GM12878 (cell line): ENCODE measurements around the gene DQX1. TPM values are rescaled to one million over a fixed set of nuclear protein-coding genes. Genes with fewer than 3 reads are reported as not detected.

ENCODE experiments used
- ASH2L ChIP-seq: fragments of 300-600, 200-600 bp; sonication (generic); IDR thresholded peaks from 2 replicates; pipeline ENCODE4 v1.6.1; 2017; ENCODE audit warnings: low read depth, mild to moderate bottlenecking, borderline replicate concordance
- BCL11A ChIP-seq: IDR thresholded peaks from 2 replicates; pipeline ENCODE4 v1.6.1; 2011; ENCODE audit warnings: low read depth, low read length
- CEBPB ChIP-seq, 2 experiments: fragments of 150-350 bp in 1 of 2; IDR thresholded peaks; 2 replicates each; pipeline ENCODE4 v1.6.1; 2012 to 2014; ENCODE audit warnings: low read depth in 2 of 2, low read length in 2 of 2, borderline replicate concordance in 1 of 2, inconsistent platforms in 1 of 2
- CHD2 ChIP-seq: IDR thresholded peaks from 2 replicates; pipeline ENCODE4 v1.6.1; 2011; ENCODE audit warnings: low read depth, low read length, improper control_type of control experiment, borderline replicate concordance
- ETV6 ChIP-seq, 2 experiments: fragments of 450-650 bp in 1 of 2; IDR thresholded peaks in 1 of 2; conservative IDR thresholded peaks in 1 of 2; 2 replicates each; pipeline ENCODE4 v1.6.1; 2014; ENCODE audit warnings: antibody characterized with exemption in 1 of 2, borderline replicate concordance in 1 of 2, low read depth in 1 of 2, mild to moderate bottlenecking in 1 of 2, moderate library complexity in 1 of 2
- GABPA ChIP-seq: IDR thresholded peaks from 2 replicates; pipeline ENCODE4 v1.6.1; 2014; ENCODE audit warnings: antibody characterized with exemption, low read depth, mild to moderate bottlenecking, inconsistent platforms
- GATAD2B ChIP-seq: fragments of 450-650 bp; conservative IDR thresholded peaks from 2 replicates; pipeline ENCODE4 v1.6.1; 2017; ENCODE audit warnings: low read depth, mild to moderate bottlenecking, moderate library complexity
- MEF2B ChIP-seq: fragments of 450-650 bp; IDR thresholded peaks from 2 replicates; pipeline ENCODE4 v1.6.1; 2018; ENCODE audit warnings: mild to moderate bottlenecking, moderate library complexity; ENCODE audit not compliant: partially characterized antibody, poor library complexity, severe bottlenecking
- MLLT1 ChIP-seq: fragments of 450-650 bp; IDR thresholded peaks from 2 replicates; pipeline ENCODE4 v1.6.1; 2016; ENCODE audit warnings: mild to moderate bottlenecking
- NFYB ChIP-seq: IDR thresholded peaks from 2 replicates; pipeline ENCODE4 v1.6.1; 2011; ENCODE audit warnings: low read depth, mild to moderate bottlenecking, low read length, improper control_type of control experiment, moderate library complexity; ENCODE audit not compliant: insufficient read depth
- PAX8 ChIP-seq: fragments of 450-650 bp; IDR thresholded peaks from 2 replicates; pipeline ENCODE4 v1.6.1; 2017; ENCODE audit warnings: mild to moderate bottlenecking, moderate library complexity
- SMAD5 ChIP-seq: IDR thresholded peaks from 2 replicates; pipeline ENCODE4 v1.6.1; 2016; ENCODE audit warnings: antibody characterized with exemption, low read depth
- SREBF1 ChIP-seq: IDR thresholded peaks from 2 replicates; pipeline ENCODE4 v1.6.1; 2012; ENCODE audit warnings: mild to moderate bottlenecking, low read length
- TBL1XR1 ChIP-seq: IDR thresholded peaks from 2 replicates; pipeline ENCODE4 v1.6.1; 2012; ENCODE audit warnings: low read depth, low read length, improper control_type of control experiment
- ZBED1 ChIP-seq: IDR thresholded peaks from 2 replicates; pipeline ENCODE4 v1.6.1; 2016; ENCODE audit warnings: borderline replicate concordance
- ZNF687 ChIP-seq: fragments of 450-650 bp; IDR thresholded peaks from 2 replicates; pipeline ENCODE4 v1.6.1; 2017; ENCODE audit warnings: mild to moderate bottlenecking, moderate library complexity
- polyA plus RNA-seq, 11 experiments: library from polyadenylated mRNA; depleted of rRNA in 4 of 11; unstranded in 6 of 11; stranded (reverse) in 5 of 11; fragments of >200 nt; fragmentation: Nextera tagmentation in 4 of 11; fragmentation: Illumina TruSeq in 1 of 11; extraction: Ambion mirVana in 4 of 11; extraction: Trizol in 1 of 11; gene quantifications; 1 replicate in 1 of 11; 2 replicates in 10 of 11; pipeline versions ENCODE4 v1.2.1 to v1.2.3, GENCODE V29; 2011 to 2016; ENCODE audit warnings: inconsistent platforms in 2 of 11, missing spikeins in 2 of 11, low read depth in 1 of 11
- total RNA-seq, 4 experiments: library from RNA; depleted of rRNA in 3 of 4; stranded (reverse); fragments of >200 nt in 3 of 4; fragmentation: Illumina TruSeq in 1 of 4; extraction: Trizol in 1 of 4; gene quantifications; 2 replicates each; pipeline versions ENCODE4 v1.2.1 to v1.2.3, GENCODE V29; 2013 to 2021
- TF ChIP-seq, protein P1 (sequence below): fragments of 450-650 bp; IDR thresholded peaks from 2 replicates; pipeline ENCODE4 v1.6.1; 2017; ENCODE audit warnings: mild to moderate bottlenecking, low read depth, inconsistent platforms; ENCODE audit not compliant: poor library complexity, severe bottlenecking
- TF ChIP-seq, protein P2 (sequence below): fragments of 450-650 bp; IDR thresholded peaks from 2 replicates; pipeline ENCODE4 v1.6.1; 2017; ENCODE audit warnings: antibody characterized with exemption, mild to moderate bottlenecking, moderate library complexity

Gene DQX1
- total and polyA plus RNA-seq, 10 of the 15 experiments (the other 5 are each of a cell fraction or from before 2014, with no cell fraction given), result 0.34 to 2.1 (median 0.86) TPM

GRCh38 chr2:74507145-74507925 is 18.7 kb downstream of the DQX1 start, which contains the start of gene PCGF1 (continued):
- peak; percentile 55; the same call in 1 of the 2 replicates for TF ChIP-seq NFYB
- peak; percentile 98 for TF ChIP-seq MEF2B
- no peak for TF ChIP-seq ETV6 (conservative IDR thresholded peaks at IDR 0.05 in 1 of 2, IDR thresholded peaks at IDR 0.05 in 1 of 2; ENCODE audit: borderline replicate concordance in 1 of 2, low read depth in 1 of 2)
- TF ChIP-seq, protein P1, sequence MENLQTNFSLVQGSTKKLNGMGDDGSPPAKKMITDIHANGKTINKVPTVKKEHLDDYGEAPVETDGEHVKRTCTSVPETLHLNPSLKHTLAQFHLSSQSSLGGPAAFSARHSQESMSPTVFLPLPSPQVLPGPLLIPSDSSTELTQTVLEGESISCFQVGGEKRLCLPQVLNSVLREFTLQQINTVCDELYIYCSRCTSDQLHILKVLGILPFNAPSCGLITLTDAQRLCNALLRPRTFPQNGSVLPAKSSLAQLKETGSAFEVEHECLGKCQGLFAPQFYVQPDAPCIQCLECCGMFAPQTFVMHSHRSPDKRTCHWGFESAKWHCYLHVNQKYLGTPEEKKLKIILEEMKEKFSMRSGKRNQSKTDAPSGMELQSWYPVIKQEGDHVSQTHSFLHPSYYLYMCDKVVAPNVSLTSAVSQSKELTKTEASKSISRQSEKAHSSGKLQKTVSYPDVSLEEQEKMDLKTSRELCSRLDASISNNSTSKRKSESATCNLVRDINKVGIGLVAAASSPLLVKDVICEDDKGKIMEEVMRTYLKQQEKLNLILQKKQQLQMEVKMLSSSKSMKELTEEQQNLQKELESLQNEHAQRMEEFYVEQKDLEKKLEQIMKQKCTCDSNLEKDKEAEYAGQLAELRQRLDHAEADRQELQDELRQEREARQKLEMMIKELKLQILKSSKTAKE, result no peak
- peak; percentile 66 for TF ChIP-seq ZNF687
- peak; percentile 94; the same call in 1 of the 2 replicates for TF ChIP-seq ASH2L
- peak; percentile 3; the same call in 1 of the 2 replicates for TF ChIP-seq TBL1XR1
- TF ChIP-seq, protein P2, sequence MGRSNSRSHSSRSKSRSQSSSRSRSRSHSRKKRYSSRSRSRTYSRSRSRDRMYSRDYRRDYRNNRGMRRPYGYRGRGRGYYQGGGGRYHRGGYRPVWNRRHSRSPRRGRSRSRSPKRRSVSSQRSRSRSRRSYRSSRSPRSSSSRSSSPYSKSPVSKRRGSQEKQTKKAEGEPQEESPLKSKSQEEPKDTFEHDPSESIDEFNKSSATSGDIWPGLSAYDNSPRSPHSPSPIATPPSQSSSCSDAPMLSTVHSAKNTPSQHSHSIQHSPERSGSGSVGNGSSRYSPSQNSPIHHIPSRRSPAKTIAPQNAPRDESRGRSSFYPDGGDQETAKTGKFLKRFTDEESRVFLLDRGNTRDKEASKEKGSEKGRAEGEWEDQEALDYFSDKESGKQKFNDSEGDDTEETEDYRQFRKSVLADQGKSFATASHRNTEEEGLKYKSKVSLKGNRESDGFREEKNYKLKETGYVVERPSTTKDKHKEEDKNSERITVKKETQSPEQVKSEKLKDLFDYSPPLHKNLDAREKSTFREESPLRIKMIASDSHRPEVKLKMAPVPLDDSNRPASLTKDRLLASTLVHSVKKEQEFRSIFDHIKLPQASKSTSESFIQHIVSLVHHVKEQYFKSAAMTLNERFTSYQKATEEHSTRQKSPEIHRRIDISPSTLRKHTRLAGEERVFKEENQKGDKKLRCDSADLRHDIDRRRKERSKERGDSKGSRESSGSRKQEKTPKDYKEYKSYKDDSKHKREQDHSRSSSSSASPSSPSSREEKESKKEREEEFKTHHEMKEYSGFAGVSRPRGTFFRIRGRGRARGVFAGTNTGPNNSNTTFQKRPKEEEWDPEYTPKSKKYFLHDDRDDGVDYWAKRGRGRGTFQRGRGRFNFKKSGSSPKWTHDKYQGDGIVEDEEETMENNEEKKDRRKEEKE, result no peak
- peak; percentile 54 for TF ChIP-seq GATAD2B
- no peak for TF ChIP-seq BCL11A
- no peak; the same call in 1 of the 2 replicates for TF ChIP-seq MLLT1
- no peak for TF ChIP-seq CEBPB (IDR thresholded peaks at IDR 0.05; ENCODE audit: borderline replicate concordance in 1 of 2, low read depth in 2 of 2, low read length in 2 of 2)
- TF ChIP-seq CHD2, result no peak
- peak; percentile 76; the same call in 1 of the 2 replicates for TF ChIP-seq SMAD5
- no peak for TF ChIP-seq SREBF1
- TF ChIP-seq ZBED1, result peak; percentile 83; the same call in 1 of the 2 replicates
- peak; percentile 86 for TF ChIP-seq GABPA
- no peak for TF ChIP-seq PAX8
